Measurements from ENCODE around the gene SFMBT2.
A peak's percentile ranks its signal among the peaks of the same experiment; 100 is the strongest.

The SFMBT2 gene

DNA sequence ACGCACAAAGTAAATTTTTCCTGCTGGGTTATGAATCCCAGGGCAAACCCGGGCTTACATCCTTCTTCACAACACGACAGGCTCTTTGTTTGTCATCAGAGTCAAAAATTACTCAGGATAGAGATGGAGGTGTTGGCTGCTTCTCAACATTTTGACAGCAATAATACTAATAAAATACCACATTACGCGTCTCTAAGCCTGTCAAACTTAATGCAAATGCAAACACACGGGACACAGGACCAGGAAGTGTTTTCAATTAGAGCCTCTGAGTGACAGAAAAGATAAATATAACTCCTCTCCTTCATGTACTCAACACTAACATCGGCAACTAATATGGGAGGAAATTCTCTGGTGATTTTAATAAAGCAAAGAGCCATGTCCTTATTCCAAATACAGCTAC lies 128.4 kb downstream of the SFMBT2 start:
- Mint-ChIP-seq H3K27me3 (no peaks in the 10 kb centered on the region), H3K4me3 (no peak overlapping the region), H3K27ac (no peak overlapping the region), H3K4me1 (ENCODE audit: low read depth) (peaks cover 34% of the 10 kb centered on the region), H3K36me3 (ENCODE audit: low read depth) (peaks cover 48% of the 10 kb centered on the region), H3K9me3 (no peaks in the 10 kb centered on the region)

DNA sequence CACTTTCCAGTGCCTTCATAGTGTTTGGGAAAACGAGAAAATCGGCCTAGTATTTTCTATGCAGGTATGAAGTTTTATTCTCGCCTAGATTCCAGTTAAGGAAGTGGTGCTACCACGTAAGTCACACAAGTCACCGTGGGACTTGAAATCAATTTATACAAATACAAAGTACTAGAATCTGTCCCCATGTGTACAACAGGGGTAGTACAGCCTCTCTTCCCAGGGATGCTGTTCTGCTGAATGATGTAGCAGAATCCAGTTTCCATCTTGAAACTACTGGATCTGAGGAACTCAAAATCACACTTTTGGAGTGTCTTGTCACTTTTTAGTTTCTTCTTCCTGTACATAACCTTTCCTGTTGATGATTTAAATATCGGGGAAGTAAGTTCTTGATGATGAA lies 129.4 kb downstream of the SFMBT2 start:
- Mint-ChIP-seq H3K27me3 (no peaks in the 10 kb centered on the region), H3K9me3 (no peaks in the 10 kb centered on the region), H3K4me1 (ENCODE audit: low read depth) (peaks cover 36% of the 10 kb centered on the region), H3K36me3 (ENCODE audit: low read depth) (peaks cover 52% of the 10 kb centered on the region), H3K27ac (peak overlapping the region; percentile 53), H3K4me3 (no peak overlapping the region)

DNA sequence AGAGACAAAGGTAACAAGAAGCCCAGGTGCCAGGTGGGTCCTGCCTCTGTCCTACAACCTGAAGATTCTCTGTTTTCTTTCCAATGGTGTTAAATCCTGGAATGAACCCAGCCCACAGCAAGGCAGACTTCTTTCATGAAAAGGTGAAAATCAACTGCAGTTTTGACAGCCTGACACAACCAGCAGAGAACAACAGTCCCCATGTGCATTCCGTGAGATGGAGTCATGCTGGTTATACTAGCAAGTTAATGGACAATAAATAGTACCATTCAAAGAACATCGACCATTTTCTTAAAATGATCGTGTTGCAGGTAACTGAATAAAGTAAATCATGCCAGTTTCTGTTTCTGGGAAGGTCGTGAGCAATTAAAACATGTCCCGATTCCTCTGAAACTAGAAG lies 131.5 kb downstream of the SFMBT2 start:
- peaks cover 43% of the 10 kb centered on the region for H3K4me1 Mint-ChIP-seq (ENCODE audit: low read depth)
- no peak overlapping the region for H3K27ac Mint-ChIP-seq
- no peak overlapping the region for H3K4me3 Mint-ChIP-seq
- H3K9me3 Mint-ChIP-seq, result no peaks in the 10 kb centered on the region
- H3K27me3 Mint-ChIP-seq, result no peaks in the 10 kb centered on the region
- H3K36me3 Mint-ChIP-seq (ENCODE audit: low read depth), result peaks cover 63% of the 10 kb centered on the region

DNA sequence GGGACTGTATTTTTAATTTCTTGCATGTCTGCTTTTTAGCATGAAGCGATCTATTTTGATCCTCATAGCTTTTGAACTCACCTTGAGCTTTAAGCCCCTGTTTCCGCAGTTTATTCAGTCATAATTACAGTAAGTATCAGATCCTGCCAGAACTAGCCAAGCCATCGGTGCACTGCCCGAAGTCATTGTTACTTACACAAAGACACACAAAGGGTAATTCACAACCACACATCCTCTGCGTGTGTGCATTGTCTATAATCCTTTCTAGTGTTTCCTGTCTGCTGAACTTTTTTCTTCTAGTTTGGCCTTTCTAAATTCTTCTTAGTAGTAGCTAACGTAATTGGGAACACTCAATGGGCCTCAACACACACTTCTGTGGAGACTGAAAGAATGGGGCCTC lies 133.0 kb downstream of the SFMBT2 start:
- peaks cover 57% of the 10 kb centered on the region for H3K4me1 Mint-ChIP-seq (ENCODE audit: low read depth)
- H3K4me3 Mint-ChIP-seq, result no peak overlapping the region
- no peaks in the 10 kb centered on the region for H3K9me3 Mint-ChIP-seq
- H3K27me3 Mint-ChIP-seq, result no peaks in the 10 kb centered on the region
- H3K36me3 Mint-ChIP-seq (ENCODE audit: low read depth), result peaks cover 63% of the 10 kb centered on the region
- H3K27ac Mint-ChIP-seq, result no peak overlapping the region

DNA sequence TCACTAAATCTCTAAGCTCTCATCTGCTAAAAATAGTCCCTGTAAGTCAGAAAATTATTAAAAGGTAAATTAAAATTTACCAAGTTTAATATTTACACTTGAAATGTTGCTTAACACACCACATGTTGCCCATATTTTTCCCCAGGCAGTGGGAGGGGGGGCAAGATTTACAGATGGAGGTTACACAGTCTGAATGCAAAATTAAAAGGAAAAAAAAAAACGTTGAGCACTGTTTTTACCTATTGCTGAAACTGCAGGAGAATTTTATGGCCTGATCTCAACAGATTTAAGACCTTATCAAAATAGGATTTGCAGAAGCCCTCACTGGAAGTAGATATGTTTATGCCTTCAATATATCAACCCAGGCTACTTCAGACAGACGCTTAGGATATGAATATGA lies 133.4 kb downstream of the SFMBT2 start:
- no peak overlapping the region for H3K27ac Mint-ChIP-seq
- no peaks in the 10 kb centered on the region for H3K9me3 Mint-ChIP-seq
- no peak overlapping the region for H3K4me3 Mint-ChIP-seq
- H3K4me1 Mint-ChIP-seq (ENCODE audit: low read depth), result peaks cover 61% of the 10 kb centered on the region
- no peaks in the 10 kb centered on the region for H3K27me3 Mint-ChIP-seq
- H3K36me3 Mint-ChIP-seq (ENCODE audit: low read depth), result peaks cover 60% of the 10 kb centered on the region

DNA sequence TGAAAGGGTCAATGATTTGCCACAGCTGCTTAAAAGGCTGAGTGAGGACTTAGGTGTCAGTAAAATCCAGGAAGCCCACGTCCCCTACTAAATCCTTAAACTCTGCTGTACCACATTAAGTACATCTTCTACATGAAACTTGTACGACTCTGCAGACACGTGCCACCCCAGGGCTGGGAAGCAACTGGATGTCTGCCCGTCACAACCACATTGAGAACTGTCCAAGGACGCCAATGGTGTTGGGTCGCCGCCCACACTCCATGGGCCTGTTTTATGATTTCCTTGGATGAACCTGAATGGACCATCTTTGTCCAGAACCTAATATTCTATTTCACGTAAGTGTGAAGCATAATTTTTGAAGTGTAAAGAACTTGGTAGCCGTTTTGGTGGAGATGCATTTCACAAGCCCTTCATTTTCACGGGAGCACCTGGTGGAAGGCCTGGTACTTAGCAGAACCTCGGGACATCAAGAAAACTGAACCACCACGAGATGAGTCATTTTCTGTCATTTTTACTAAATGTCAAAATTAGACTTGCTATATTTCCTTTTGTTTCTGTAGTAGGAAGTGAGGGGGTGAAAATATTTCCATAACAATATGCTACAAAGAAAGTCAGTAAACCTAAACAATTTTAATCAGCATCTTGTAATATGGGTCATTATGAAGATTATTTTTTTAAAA lies 134.9 kb downstream of the SFMBT2 start:
- H3K4me3 Mint-ChIP-seq, result peak overlapping the region; percentile 23
- peaks cover 62% of the 10 kb centered on the region for H3K36me3 Mint-ChIP-seq (ENCODE audit: low read depth)
- peak overlapping the region; percentile 58 for H3K27ac Mint-ChIP-seq
- H3K27me3 Mint-ChIP-seq, result no peaks in the 10 kb centered on the region
- no peaks in the 10 kb centered on the region for H3K9me3 Mint-ChIP-seq
- H3K4me1 Mint-ChIP-seq (ENCODE audit: low read depth), result peaks cover 76% of the 10 kb centered on the region

DNA sequence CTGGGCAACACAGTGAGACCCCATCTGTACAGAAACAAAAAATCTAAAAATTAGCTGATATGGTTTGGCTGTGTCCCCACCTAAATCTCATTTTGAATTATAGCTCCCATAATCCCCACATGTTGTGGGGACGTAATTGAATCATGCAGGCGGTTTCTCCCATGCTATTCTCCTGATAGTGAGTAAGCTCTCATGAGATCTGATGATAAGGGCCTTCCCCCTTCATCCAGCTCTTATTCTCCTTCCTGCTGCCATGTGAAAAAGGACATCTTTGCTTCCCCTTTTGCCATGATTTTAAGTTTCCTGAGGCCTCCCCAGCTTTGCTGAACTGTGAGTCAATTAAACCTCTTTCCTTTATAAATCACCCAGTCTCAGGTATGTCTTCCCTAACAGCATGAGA lies 136.5 kb downstream of the SFMBT2 start:
- H3K4me1 Mint-ChIP-seq (ENCODE audit: low read depth), result peaks cover 83% of the 10 kb centered on the region
- H3K4me3 Mint-ChIP-seq, result no peak overlapping the region
- H3K36me3 Mint-ChIP-seq (ENCODE audit: low read depth), result peaks cover 61% of the 10 kb centered on the region

DNA sequence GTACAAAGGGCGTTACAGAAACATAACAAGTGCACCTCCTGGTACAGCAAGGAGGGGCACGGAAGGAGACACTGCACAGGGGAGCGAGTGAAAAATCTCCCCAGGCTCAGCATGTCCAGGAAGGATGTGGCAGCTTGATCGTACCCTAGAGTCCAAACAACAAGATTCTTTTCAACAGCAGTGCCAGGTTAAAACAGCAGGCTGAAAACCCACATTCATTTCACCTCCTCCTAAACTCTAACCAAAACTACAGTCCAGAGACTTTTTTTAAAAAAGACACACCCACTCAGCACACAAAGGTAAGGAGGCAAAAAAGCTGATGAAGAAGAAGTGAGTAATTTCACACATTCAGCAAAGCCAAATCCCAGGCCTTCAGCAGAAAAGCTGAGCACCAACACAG lies 138.8 kb downstream of the SFMBT2 start:
- no peaks in the 10 kb centered on the region for H3K27me3 Mint-ChIP-seq
- peaks cover 91% of the 10 kb centered on the region for H3K4me1 Mint-ChIP-seq (ENCODE audit: low read depth)
- H3K36me3 Mint-ChIP-seq (ENCODE audit: low read depth), result peaks cover 59% of the 10 kb centered on the region
- H3K9me3 Mint-ChIP-seq, result no peaks in the 10 kb centered on the region
- peak overlapping the region; percentile 81 for H3K27ac Mint-ChIP-seq
- peak overlapping the region; percentile 11 for H3K4me3 Mint-ChIP-seq

More for the DNA sequence above, 136.5 kb downstream of the SFMBT2 start:
- H3K9me3 Mint-ChIP-seq, result no peaks in the 10 kb centered on the region
- H3K27me3 Mint-ChIP-seq, result no peaks in the 10 kb centered on the region
- no peak overlapping the region for H3K27ac Mint-ChIP-seq

DNA sequence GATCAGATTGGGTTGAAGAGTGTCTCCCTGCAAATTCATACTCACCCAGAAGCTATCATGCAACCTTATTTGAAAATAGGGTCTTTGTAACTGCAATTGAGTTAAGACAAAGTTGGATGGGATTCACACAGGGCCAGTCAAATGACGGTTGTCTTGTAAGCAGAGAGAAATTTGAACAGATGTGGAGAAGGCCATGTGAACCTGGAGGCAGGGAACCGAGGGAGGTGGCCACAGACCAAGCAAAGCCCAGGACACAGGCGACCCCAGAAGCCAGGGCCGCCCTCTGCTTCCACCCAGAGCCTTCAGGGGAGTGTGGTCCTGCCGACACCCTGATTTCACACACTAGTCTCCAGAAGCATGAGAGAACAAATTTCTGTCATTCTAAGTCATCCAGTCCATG lies 140.8 kb downstream of the SFMBT2 start:
- H3K27me3 Mint-ChIP-seq, result no peaks in the 10 kb centered on the region
- no peak overlapping the region for H3K4me3 Mint-ChIP-seq
- peaks cover 50% of the 10 kb centered on the region for H3K36me3 Mint-ChIP-seq (ENCODE audit: low read depth)
- H3K27ac Mint-ChIP-seq, result peak overlapping the region; percentile 84
- H3K4me1 Mint-ChIP-seq (ENCODE audit: low read depth), result peaks cover 77% of the 10 kb centered on the region
- no peaks in the 10 kb centered on the region for H3K9me3 Mint-ChIP-seq

DNA sequence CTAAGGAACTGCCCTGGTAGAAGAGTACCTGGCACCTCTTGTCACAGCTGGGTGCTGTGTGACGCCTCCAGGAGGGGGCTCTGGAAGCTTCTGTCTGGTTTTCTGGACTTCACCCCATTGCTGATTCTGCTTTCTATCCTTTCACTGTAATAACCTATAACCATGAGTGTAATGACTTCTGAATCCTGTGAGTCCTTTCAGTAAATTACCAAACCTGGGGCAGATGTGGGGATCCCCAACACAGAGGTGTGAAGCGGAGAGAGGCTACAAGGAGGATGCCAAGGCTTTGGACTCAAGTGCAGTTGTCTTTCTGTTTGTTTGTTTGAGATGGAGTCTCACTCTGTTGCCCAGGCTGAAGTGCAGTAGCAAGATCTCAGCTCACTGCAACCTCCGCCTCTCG lies 143.7 kb downstream of the SFMBT2 start:
- Mint-ChIP-seq H3K9me3 (no peaks in the 10 kb centered on the region), H3K4me1 (ENCODE audit: low read depth) (peaks cover 50% of the 10 kb centered on the region), H3K27me3 (no peaks in the 10 kb centered on the region), H3K36me3 (ENCODE audit: low read depth) (peaks cover 40% of the 10 kb centered on the region), H3K4me3 (no peak overlapping the region), H3K27ac (peak overlapping the region; percentile 75)

DNA sequence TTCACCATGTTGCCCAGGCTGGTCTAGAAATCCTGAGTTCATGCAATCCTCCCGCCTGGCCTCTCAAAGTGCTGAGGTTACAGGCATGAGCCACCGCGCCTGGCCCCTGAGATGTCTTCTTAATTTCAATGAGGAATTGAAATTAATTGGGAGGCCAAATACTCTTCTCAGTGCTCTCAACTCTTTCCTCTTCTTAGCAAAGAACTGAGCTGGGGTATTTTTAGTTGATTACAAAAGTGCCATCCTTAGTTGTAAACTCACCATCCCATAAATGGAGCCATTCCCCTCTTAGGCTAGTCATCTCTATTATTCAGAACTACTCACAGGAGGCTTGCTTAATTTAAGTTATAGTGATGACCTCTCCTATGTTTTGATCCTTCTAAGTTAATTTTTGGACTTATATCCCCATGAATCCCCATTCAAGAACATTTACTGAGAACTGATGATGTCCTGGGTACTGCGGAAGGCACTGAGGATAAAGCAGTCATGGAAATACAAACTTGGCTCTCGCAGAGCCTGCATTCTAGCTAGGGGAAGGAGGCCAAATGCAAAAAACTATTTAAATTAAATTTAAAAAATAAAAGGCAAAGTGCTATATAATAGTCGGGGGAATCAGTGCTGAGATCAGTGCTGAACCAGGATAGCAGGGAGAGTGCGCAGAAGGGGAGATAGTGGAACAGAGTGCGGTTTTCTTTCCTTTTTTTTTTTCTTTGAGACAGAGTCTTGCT lies 145.3 kb downstream of the SFMBT2 start:
- peaks cover 50% of the 10 kb centered on the region for H3K4me1 Mint-ChIP-seq (ENCODE audit: low read depth)
- no peak overlapping the region for H3K27ac Mint-ChIP-seq
- no peak overlapping the region for H3K4me3 Mint-ChIP-seq

DNA sequence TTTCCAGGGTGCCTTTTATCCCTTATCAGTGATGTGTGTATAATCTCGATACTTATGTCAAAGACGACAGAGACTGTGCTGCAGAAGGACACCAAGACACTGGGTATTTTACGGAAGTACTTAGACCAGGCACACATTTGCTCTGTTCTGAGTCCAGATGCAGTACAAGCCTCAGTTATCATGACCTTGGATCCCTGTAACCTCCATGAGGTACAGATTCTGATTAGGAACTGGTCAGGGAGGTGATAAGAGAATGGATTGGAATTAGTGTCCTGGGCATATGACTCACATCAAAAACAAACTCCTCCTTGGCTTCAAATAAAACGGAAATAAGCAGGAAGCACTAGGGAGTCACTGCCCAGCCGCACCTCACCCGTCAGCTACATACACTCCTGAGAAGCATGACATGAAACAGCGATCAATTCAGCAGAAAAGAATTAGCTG lies 146.5 kb downstream of the SFMBT2 start:
- H3K36me3 Mint-ChIP-seq (ENCODE audit: low read depth), result peaks cover 26% of the 10 kb centered on the region
- no peaks in the 10 kb centered on the region for H3K27me3 Mint-ChIP-seq
- H3K27ac Mint-ChIP-seq, result no peak overlapping the region
- no peak overlapping the region for H3K4me3 Mint-ChIP-seq
- peaks cover 50% of the 10 kb centered on the region for H3K4me1 Mint-ChIP-seq (ENCODE audit: low read depth)
- no peaks in the 10 kb centered on the region for H3K9me3 Mint-ChIP-seq

More for the DNA sequence above, 145.3 kb downstream of the SFMBT2 start:
- peaks cover 34% of the 10 kb centered on the region for H3K36me3 Mint-ChIP-seq (ENCODE audit: low read depth)
- H3K9me3 Mint-ChIP-seq, result no peaks in the 10 kb centered on the region
- no peaks in the 10 kb centered on the region for H3K27me3 Mint-ChIP-seq

DNA sequence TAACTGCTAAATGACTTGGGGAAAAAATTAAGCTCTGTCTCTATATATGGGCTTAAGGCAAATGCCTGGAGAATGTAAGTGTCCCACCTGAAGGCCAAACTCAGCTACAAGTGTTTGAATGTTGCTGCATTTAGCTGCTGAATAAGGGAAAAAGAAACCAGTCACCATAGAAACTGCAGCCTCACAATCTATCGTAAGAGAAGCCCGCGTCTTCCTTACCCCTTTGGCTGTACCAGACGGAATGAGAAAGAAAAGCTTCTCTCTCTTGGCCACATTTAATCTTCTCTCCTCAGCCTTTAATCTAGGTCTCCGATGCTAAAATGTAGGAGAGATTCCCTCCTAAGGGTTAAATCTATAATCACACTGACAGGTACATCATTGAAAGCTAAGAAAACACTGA lies 147.2 kb downstream of the SFMBT2 start:
- H3K27ac Mint-ChIP-seq, result peak overlapping the region; percentile 49
- H3K36me3 Mint-ChIP-seq (ENCODE audit: low read depth), result peaks cover 26% of the 10 kb centered on the region
- H3K4me1 Mint-ChIP-seq (ENCODE audit: low read depth), result peaks cover 50% of the 10 kb centered on the region
- no peaks in the 10 kb centered on the region for H3K27me3 Mint-ChIP-seq
- H3K9me3 Mint-ChIP-seq, result no peaks in the 10 kb centered on the region
- no peak overlapping the region for H3K4me3 Mint-ChIP-seq

DNA sequence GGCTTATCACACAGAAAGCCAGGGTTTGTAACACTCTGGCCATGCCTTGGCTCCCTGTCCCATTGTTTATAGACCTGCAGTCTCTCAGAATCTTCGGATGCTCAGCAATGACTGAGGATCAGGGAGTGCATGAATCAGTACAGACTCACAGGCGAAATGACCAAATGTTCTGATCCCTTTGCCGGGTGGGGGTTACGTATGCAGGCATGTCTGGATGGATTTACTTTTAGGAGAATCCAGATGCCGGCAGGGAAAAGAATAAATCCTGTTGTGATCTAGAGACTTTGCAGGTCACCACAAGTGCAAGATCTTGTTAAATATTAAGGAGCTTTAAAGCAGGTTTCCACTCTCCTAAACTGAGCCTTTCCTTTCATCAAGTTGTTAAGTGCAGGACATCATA lies 149.5 kb downstream of the SFMBT2 start:
- peaks cover 55% of the 10 kb centered on the region for H3K4me1 Mint-ChIP-seq (ENCODE audit: low read depth)
- no peaks in the 10 kb centered on the region for H3K9me3 Mint-ChIP-seq
- H3K36me3 Mint-ChIP-seq (ENCODE audit: low read depth), result peaks cover 28% of the 10 kb centered on the region
- H3K4me3 Mint-ChIP-seq, result no peak overlapping the region
- no peak overlapping the region for H3K27ac Mint-ChIP-seq
- no peaks in the 10 kb centered on the region for H3K27me3 Mint-ChIP-seq

DNA sequence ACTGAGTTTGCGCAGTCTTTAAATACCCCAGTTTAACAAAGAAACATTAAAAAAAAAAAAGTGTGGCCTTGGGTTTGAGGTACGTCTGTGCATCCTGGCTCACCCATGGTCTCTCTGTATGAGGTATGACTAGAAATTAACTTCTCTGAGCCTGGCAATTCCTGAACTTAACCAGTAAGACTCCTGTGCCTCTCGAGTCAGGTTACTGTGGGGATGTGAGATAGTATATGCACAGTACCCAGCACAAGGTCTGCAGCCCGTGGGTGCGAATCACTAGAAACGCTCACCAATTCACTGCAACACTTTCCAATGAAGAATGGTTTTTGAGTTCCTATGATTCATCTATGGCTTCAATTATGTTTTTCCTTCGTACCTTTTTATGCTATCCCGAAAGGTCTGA lies 149.9 kb downstream of the SFMBT2 start:
- Mint-ChIP-seq H3K27ac (no peak overlapping the region), H3K9me3 (no peaks in the 10 kb centered on the region), H3K4me1 (ENCODE audit: low read depth) (peaks cover 59% of the 10 kb centered on the region), H3K36me3 (ENCODE audit: low read depth) (peaks cover 29% of the 10 kb centered on the region), H3K27me3 (no peaks in the 10 kb centered on the region), H3K4me3 (no peak overlapping the region)
